ENCODE measurements around the gene ENDOV.

Gene ENDOV

GRCh38 chr17:80464486-80464885 lies 49.5 kb downstream of the ENDOV start:
- TF ChIP-seq USF1 (IDR thresholded peaks at IDR 0.05) (no peak), YY1 (IDR thresholded peaks at IDR 0.05; ENCODE audit: low read depth) (no peak), RAD21 (IDR thresholded peaks at IDR 0.05; ENCODE audit: low read depth) (no peak), TAF1 (IDR thresholded peaks at IDR 0.05; ENCODE audit: low read depth) (no peak), EP300 (IDR thresholded peaks at IDR 0.05; ENCODE audit: borderline replicate concordance) (no peak), NFIC (IDR thresholded peaks at IDR 0.05) (no peak), ZBTB7A (IDR thresholded peaks at IDR 0.05; ENCODE audit: low read depth) (no peak), FOXM1 (IDR thresholded peaks at IDR 0.05; ENCODE audit: borderline replicate concordance, low read depth) (no peak), CEBPB (IDR thresholded peaks at IDR 0.05) (no peak), TEAD4 (IDR thresholded peaks at IDR 0.05) (no peak), TCF12 (IDR thresholded peaks at IDR 0.05; ENCODE audit: low read depth) (no peak), EGR1 (IDR thresholded peaks at IDR 0.05) (no peak), REST (IDR thresholded peaks at IDR 0.05; ENCODE audit: low read depth) (no peak), CREB1 (IDR thresholded peaks at IDR 0.05; ENCODE audit: low read depth) (no peak)
- TF ChIP-seq, protein P1, sequence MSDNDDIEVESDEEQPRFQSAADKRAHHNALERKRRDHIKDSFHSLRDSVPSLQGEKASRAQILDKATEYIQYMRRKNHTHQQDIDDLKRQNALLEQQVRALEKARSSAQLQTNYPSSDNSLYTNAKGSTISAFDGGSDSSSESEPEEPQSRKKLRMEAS (IDR thresholded peaks at IDR 0.05) = no peak

DNA sequence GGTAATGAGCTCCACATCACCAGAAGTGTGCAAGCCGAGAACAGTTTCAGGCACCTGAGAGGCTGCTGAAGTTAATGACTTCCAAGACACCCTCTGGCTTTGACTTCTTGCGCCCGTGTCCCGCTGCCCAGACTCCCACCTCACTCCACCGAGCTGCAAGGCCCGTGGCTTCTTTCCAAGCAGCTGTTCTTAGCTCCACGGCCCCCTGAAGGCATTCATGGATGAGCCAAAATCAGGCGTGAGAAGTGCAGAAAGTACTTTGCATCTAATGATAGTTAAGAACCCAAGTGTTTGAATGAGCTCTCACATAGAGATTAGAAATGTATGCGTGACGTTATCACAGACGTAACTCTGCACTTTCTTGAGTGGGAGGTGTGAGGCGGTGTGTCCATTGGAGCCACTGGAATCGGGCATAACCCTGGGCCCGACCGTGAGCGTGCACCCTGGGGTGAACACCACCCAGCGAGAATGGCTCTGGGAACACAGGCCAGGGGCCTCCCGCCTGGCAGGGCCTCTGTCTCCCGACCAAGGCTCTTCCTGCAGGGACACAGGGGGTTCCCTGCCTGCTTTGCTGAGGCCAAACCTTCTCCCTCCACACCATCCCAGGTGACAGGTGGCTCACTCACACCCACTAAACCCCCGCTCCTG lies 50.5 kb downstream of the ENDOV start:
- TF ChIP-seq TCF12 (IDR thresholded peaks at IDR 0.05; ENCODE audit: low read depth) (no peak), RAD21 (IDR thresholded peaks at IDR 0.05; ENCODE audit: low read depth) (no peak), NFIC (IDR thresholded peaks at IDR 0.05) (no peak), ZBTB7A (IDR thresholded peaks at IDR 0.05; ENCODE audit: low read depth) (no peak), EP300 (IDR thresholded peaks at IDR 0.05; ENCODE audit: borderline replicate concordance) (no peak)
- TF ChIP-seq, protein P1 (IDR thresholded peaks at IDR 0.05) = no peak

- TF ChIP-seq, protein P1 (IDR thresholded peaks at IDR 0.05) = no peak
- no peak for TF ChIP-seq USF1 (IDR thresholded peaks at IDR 0.05)
- no peak for TF ChIP-seq EP300 (IDR thresholded peaks at IDR 0.05; ENCODE audit: borderline replicate concordance)
- TF ChIP-seq CEBPB (IDR thresholded peaks at IDR 0.05) = no peak
- TF ChIP-seq NFIC (IDR thresholded peaks at IDR 0.05) = no peak
- TF ChIP-seq REST (IDR thresholded peaks at IDR 0.05; ENCODE audit: low read depth) = no peak
- TF ChIP-seq TAF1 (IDR thresholded peaks at IDR 0.05; ENCODE audit: low read depth) = no peak
- TF ChIP-seq ZBTB7A (IDR thresholded peaks at IDR 0.05; ENCODE audit: low read depth) = no peak
- TF ChIP-seq YY1 (IDR thresholded peaks at IDR 0.05; ENCODE audit: low read depth) = no peak
- TF ChIP-seq TCF12 (IDR thresholded peaks at IDR 0.05; ENCODE audit: low read depth) = no peak
- no peak for TF ChIP-seq CREB1 (IDR thresholded peaks at IDR 0.05; ENCODE audit: low read depth)
- no peak for TF ChIP-seq TEAD4 (IDR thresholded peaks at IDR 0.05)
- no peak for TF ChIP-seq EGR1 (IDR thresholded peaks at IDR 0.05)
- no peak for TF ChIP-seq FOXM1 (IDR thresholded peaks at IDR 0.05; ENCODE audit: borderline replicate concordance, low read depth)
- no peak for TF ChIP-seq RAD21 (IDR thresholded peaks at IDR 0.05; ENCODE audit: low read depth)
Measured at GRCh38 chr17:80466188-80466705, 51.3 kb downstream of the ENDOV start.

- TF ChIP-seq ZBTB7A (IDR thresholded peaks at IDR 0.05; ENCODE audit: low read depth) (no peak), FOXM1 (IDR thresholded peaks at IDR 0.05; ENCODE audit: borderline replicate concordance, low read depth) (no peak), CEBPB (IDR thresholded peaks at IDR 0.05) (no peak), USF1 (IDR thresholded peaks at IDR 0.05) (no peak), REST (IDR thresholded peaks at IDR 0.05; ENCODE audit: low read depth) (peak; percentile 84)
Measured at GRCh38 chr17:80468242-80468641, 53.3 kb downstream of the ENDOV start.

All from Ishikawa (cell line).